IPS-20b (cell line): ENCODE results near the gene NTN3.

Experiments
- H3K27ac ChIP-seq: one replicate; pipeline ENCODE4 v1.5.1; 2013; ENCODE audit warnings: low read length
- H3K27me3 ChIP-seq: 2 replicates; pipeline ENCODE4 v1.6.1; 2013; ENCODE audit warnings: mild to moderate bottlenecking, low read length, inconsistent platforms; ENCODE audit not compliant: insufficient read depth
- H3K36me3 ChIP-seq: 2 replicates; pipeline ENCODE4 v1.6.1; 2013; ENCODE audit warnings: low read depth, mild to moderate bottlenecking, inconsistent platforms, low read length, moderate library complexity; ENCODE audit not compliant: insufficient read depth
- H3K4me1 ChIP-seq: 2 replicates; pipeline ENCODE4 v1.6.1; 2013; ENCODE audit warnings: mild to moderate bottlenecking, control low read depth, inconsistent platforms, low read length, moderate library complexity; ENCODE audit not compliant: insufficient read depth
- H3K4me3 ChIP-seq: 2 replicates; pipeline ENCODE4 v1.5.1; 2013; ENCODE audit warnings: mild to moderate bottlenecking, low read length, inconsistent platforms
- H3K9ac ChIP-seq: 2 replicates; pipeline ENCODE4 v1.6.1; 2013; ENCODE audit warnings: low read depth, mild to moderate bottlenecking, inconsistent platforms, low read length, moderate library complexity
- H3K9me3 ChIP-seq: 2 replicates; pipeline ENCODE4 v1.6.1; 2013; ENCODE audit warnings: mild to moderate bottlenecking, low read depth, low read length, inconsistent platforms; ENCODE audit not compliant: insufficient read depth

The NTN3 gene

GRCh38 chr16:2469399-2470233, 1.5 kb upstream of the NTN3 start:
- no peaks in the 10 kb centered on the region for H3K9me3 ChIP-seq
- H3K27ac ChIP-seq: no peak overlapping the region
- peaks cover 6% of the 10 kb centered on the region for H3K4me1 ChIP-seq
- no peak overlapping the region for H3K4me3 ChIP-seq
- no peak overlapping the region for H3K9ac ChIP-seq
- H3K36me3 ChIP-seq: no peaks in the 10 kb centered on the region
- peaks cover 70% of the 10 kb centered on the region for H3K27me3 ChIP-seq

GRCh38 chr16:2470234-2470601, 879 bp upstream of the NTN3 start:
- H3K27me3 ChIP-seq: peaks cover 71% of the 10 kb centered on the region
- H3K4me3 ChIP-seq: no peak overlapping the region
- H3K9me3 ChIP-seq: no peaks in the 10 kb centered on the region
- no peak overlapping the region for H3K27ac ChIP-seq
- H3K36me3 ChIP-seq: no peaks in the 10 kb centered on the region
- peaks cover 6% of the 10 kb centered on the region for H3K4me1 ChIP-seq
- H3K9ac ChIP-seq: no peak overlapping the region

- H3K4me3 ChIP-seq: no peak overlapping the region
- peaks cover 6% of the 10 kb centered on the region for H3K4me1 ChIP-seq
- no peak overlapping the region for H3K9ac ChIP-seq
- H3K36me3 ChIP-seq: no peaks in the 10 kb centered on the region
- no peaks in the 10 kb centered on the region for H3K9me3 ChIP-seq
- H3K27ac ChIP-seq: no peak overlapping the region
- H3K27me3 ChIP-seq: peaks cover 73% of the 10 kb centered on the region
Measured at GRCh38 chr16:2470603-2471015, 488 bp upstream of the NTN3 start.

- H3K9me3 ChIP-seq: no peaks in the 10 kb centered on the region
- no peak overlapping the region for H3K9ac ChIP-seq
- H3K27me3 ChIP-seq: peaks cover 85% of the 10 kb centered on the region
- H3K36me3 ChIP-seq: no peaks in the 10 kb centered on the region
- H3K4me3 ChIP-seq: peak overlapping the region; percentile 7; the same call in 1 of the 2 replicates
- H3K27ac ChIP-seq: no peak overlapping the region
- peaks cover 6% of the 10 kb centered on the region for H3K4me1 ChIP-seq
Measured at GRCh38 chr16:2471653-2472487, 773 bp downstream of the NTN3 start.

- H3K27ac ChIP-seq: no peak overlapping the region
- no peaks in the 10 kb centered on the region for H3K9me3 ChIP-seq
- H3K4me1 ChIP-seq: peaks cover 6% of the 10 kb centered on the region
- H3K36me3 ChIP-seq: no peaks in the 10 kb centered on the region
- H3K27me3 ChIP-seq: peaks cover 88% of the 10 kb centered on the region
- no peak overlapping the region for H3K4me3 ChIP-seq
- no peak overlapping the region for H3K9ac ChIP-seq
Measured at GRCh38 chr16:2472488-2472864, 1.4 kb downstream of the NTN3 start.

GRCh38 chr16:2472885-2473445, 1.9 kb downstream of the NTN3 start:
- no peaks in the 10 kb centered on the region for H3K9me3 ChIP-seq
- no peaks in the 10 kb centered on the region for H3K36me3 ChIP-seq
- peaks cover 88% of the 10 kb centered on the region for H3K27me3 ChIP-seq
- H3K4me1 ChIP-seq: peaks cover 6% of the 10 kb centered on the region
- H3K4me3 ChIP-seq: no peak overlapping the region
- H3K9ac ChIP-seq: no peak overlapping the region
- H3K27ac ChIP-seq: no peak overlapping the region

DNA sequence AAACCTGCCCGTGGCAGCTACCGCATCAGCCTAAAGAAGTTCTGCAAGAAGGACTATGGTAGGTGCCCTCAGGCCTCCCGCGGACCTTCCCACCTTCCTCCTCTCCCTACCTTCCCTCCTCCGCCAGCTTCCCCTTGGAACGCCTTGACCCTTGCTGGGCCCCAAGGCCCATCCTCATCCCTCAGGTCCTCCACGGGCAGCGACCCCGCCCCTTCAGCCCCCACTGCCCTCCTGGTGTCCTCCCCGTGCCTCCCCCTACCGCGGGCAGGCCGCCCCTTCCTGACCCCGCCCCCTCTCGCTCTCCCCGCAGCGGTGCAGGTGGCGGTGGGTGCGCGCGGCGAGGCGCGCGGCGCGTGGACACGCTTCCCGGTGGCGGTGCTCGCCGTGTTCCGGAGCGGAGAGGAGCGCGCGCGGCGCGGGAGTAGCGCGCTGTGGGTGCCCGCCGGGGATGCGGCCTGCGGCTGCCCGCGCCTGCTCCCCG, 2.4 kb downstream of the NTN3 start:
- Histone ChIP-seq H3K27me3 (peaks cover 83% of the 10 kb centered on the region), H3K27ac (no peak overlapping the region), H3K4me1 (peaks cover 4% of the 10 kb centered on the region), H3K9me3 (no peaks in the 10 kb centered on the region), H3K9ac (no peak overlapping the region), H3K36me3 (no peaks in the 10 kb centered on the region), H3K4me3 (no peak overlapping the region)

- Histone ChIP-seq H3K27me3 (peaks cover 75% of the 10 kb centered on the region), H3K4me3 (peak overlapping the region; percentile 72), H3K9ac (peak overlapping the region; percentile 51; the same call in 1 of the 2 replicates), H3K27ac (no peak overlapping the region), H3K36me3 (no peaks in the 10 kb centered on the region), H3K4me1 (peaks cover 3% of the 10 kb centered on the region; the same call in 1 of the 2 replicates), H3K9me3 (no peaks in the 10 kb centered on the region)
Measured at GRCh38 chr16:2473999-2474876, 3.1 kb downstream of the NTN3 start.

DNA sequence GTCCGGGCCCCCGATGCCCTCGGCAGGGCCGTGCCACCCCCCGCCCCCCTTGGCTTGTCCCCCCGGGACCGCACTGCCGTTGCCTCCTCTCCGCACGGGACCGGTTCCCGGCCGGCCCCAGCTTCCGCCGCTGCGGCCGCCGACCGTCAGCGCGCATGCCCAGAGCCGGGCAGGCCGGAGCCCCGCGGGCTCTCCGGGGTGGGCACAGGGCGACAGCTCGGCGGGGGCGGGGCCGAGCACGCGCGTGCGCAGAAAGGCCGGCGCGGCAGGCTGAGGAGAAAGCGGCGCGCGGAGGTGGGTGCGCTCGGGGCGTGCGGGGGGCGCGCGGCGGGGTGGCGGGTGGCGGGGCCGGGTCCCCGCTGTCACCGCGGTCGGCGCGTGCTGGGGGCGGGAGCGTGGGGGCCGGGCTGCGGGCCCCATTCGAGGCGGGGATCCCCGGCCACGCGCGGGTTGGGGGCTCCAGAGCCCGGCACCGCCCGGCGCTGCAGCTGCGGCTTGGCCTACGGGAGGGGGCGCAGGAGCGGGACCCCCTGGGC, 3.8 kb downstream of the NTN3 start, which contains the start of gene TBC1D24:
TBC1D24 (plus strand) TSS at position 251 of the 536 bp plus-strand sequence. CDS start 21,022 bp downstream, outside the sequence.
- no peak within 1 kb of the TSS for H3K27ac ChIP-seq
- no peaks in the 10 kb centered on the region for H3K36me3 ChIP-seq
- H3K9ac ChIP-seq: peak within 1 kb of the TSS; percentile 51; the same call in 1 of the 2 replicates
- no peaks in the 10 kb centered on the region for H3K9me3 ChIP-seq
- H3K4me3 ChIP-seq: peak within 1 kb of the TSS; percentile 72
- peaks cover 68% of the 10 kb centered on the region for H3K27me3 ChIP-seq
- peaks cover 3% of the 10 kb centered on the region; the same call in 1 of the 2 replicates for H3K4me1 ChIP-seq

GRCh38 chr16:2475413-2476344, 4.6 kb downstream of the NTN3 start:
- Histone ChIP-seq H3K27ac (no peak overlapping the region), H3K9me3 (no peaks in the 10 kb centered on the region), H3K4me1 (peaks cover under 1% of the 10 kb centered on the region; the same call in 1 of the 2 replicates), H3K36me3 (no peaks in the 10 kb centered on the region), H3K27me3 (peaks cover 61% of the 10 kb centered on the region), H3K4me3 (peak overlapping the region; percentile 67), H3K9ac (no peak overlapping the region)
